ENCODE results near the gene CCNJL.

CCNJL gene

DNA sequence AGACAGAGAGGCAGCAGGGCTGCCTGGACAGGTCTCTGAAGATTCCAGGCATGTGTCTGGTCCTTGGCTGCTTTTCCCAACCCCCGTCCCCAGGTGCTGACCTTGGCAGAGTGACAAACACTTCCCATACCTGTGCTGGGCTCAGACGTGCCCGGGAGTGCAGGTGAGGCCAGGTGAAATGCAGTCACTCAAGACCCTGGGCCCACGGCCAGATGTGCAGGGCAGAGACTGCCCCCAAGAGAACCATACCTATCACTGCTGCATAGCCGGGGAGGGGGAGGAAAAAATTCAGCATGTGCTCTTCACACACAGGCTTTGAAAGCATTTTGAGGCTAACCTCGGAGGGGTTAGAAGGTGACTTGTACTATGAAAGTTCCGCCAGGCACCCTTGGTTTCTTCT is 22.6 kb downstream of the CCNJL start:
- DNase-seq = no peak

DNA sequence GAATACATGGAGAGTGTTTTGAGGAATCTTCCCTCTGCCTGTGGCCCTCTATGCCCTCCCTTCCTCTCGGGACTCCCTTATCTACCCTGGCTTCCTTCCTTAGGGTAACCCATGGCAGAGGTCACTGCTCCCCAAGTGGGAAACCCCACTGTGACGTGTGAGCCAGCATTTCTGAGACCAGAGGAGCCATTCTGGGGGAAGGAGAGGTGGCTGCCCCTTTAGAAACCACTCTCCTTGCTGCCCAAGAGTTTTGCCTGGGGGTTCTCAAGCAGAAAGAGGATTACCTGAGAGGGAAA is 23.1 kb downstream of the CCNJL start:
- no peak for DNase-seq

DNA sequence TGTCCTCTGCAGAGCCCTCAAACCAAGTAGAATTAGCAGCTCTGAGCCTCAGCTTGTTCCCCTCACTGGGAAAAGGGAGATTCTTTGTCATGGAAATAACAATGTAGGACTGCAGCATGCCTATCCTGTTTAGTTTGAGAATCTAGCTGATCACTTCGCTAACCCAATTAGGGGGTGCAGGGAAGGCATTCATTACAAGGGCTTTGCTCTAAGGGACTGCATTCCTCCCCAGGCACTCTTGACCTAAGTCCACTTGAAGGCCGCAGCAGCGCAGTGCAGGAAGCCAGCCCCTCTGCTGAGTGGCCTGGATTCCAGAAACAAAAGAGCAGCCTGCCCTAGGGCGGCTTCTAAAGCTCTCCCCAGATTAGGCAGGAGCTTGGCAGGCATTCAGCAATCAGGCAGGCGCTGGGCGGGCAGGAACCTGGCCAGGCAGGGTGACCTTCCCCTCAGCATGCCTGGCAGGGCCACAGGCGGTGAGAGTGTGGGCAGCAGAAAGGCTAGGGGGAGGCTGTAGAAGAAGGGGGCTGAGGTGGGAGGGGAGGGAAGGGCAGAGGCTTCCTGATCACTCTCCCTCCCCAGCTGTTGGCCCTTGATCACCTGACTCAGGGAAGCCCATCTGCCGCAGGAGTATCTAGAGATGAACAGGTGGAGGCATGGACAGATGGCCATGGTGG is 24.8 kb downstream of the CCNJL start:
- DNase-seq = peak; percentile 67

DNA sequence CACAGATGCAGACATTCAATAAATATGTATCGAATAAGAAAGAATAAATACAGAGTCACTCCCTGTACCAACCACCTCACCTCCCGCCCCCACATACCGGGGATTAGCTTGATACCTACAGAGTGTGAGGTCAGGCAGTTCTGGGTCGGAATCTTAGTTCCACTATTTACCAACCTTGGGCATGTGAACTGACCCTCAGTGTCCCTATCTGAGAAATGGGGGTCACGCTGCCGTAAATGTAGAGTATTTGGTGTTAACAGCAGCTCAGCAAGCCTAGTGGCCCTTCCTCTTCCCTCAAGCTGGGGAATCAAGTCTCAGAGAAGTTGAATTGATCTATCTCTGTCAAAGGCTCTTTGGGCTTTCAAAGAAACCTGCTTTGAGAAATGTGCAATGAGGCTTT is 25.4 kb downstream of the CCNJL start:
- no peak for DNase-seq

DNA sequence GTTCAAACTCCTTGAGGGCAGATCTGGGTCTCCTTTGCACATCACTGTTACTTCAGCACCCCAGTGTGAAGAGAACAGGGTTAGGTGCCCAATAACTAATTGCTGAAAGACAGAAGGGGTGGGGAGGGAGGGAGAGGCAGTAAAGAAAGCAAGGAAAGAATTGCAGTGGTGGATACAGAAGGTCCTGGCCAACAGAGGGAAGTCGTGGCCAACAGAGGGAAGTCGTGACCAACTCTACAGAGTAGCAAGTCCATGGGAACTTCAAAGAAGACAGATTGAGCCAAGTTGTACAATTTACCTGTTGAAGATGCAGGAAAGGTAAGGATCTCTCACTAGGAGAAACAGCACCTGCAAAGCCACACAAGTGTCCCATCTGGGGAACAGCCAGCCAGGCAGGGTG is 27.0 kb downstream of the CCNJL start:
- DNase-seq = no peak

DNA sequence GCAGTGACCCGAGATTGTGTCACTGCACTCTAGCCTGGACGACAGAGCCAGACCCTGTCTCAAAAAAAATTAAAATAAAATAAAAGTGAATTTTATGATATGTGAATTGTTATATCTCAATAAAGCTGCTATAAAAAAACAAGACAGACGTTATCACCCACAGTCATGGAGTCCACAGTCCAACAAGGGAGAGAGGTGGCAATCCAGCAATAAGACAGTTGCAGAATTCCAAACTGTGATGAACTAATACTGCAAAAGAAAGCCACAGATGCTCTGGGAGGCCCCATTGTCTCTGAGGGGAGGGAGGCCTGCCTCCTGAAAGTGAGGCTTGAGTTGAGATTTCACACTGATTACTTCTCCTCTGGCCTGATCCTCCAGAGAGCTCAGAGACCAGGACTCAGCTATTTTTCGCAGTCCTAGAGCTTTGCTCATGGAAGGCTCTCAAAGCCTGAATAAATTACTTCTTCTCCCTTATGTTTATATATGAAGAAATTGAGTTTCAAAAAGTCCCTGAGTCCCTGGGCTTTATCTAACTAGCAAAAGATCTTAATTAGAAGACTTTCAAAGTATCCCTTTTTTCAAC is 28.0 kb downstream of the CCNJL start:
- DNase-seq = no peak

DNA sequence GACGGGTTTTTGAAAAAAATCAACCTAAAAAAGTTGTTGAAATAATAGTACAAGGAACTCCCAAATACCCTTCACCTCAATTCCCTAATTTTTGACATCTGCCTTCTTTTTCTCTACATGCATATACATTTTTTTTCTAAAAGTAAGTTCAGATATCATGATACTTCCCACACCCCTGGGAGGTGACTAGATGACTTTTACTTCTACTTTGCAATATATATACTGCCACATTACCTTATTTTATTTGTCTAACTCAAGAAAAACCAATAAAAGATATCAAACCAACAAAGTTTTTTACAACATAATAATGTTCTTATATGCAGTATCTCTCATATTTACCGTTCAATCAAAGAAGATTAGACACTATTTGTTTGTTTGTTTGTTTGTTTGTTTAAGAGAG is 31.1 kb downstream of the CCNJL start:
- no peak for DNase-seq

DNA sequence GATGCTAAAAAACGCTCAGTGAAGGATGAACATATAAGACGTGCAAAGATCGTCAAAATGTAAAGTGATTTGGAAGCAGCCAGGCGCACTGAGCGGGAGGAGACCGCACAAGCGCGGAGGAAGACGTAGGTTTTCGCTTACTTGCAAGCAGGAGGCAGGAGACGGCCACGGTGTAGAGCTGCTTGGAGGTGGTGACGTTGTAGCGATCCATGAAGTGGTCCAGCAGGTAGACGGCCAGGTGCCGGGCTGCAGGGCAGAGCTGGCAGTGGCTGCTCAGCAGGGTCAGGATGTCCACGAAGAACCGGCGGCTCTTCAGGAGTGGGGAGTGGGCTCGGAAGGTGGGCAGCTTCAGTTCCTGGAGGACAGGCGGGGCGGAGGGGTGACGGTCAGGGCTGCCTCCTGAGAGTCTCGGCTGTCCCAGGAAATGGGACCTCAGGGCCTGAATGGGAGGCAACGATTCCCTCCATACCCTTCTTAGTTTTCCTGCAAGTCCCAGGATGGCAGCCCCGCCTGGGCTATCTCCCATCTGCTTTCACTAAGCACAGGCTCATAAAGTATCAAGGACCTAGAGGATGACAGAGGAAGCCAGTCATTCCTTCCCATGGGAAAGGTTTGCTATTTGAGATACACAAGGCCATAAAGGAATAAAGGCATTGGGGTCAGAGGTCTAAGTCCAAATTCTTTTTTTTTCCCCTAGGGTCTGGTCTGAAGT is 31.8 kb downstream of the CCNJL start:
- no peak for DNase-seq

DNA sequence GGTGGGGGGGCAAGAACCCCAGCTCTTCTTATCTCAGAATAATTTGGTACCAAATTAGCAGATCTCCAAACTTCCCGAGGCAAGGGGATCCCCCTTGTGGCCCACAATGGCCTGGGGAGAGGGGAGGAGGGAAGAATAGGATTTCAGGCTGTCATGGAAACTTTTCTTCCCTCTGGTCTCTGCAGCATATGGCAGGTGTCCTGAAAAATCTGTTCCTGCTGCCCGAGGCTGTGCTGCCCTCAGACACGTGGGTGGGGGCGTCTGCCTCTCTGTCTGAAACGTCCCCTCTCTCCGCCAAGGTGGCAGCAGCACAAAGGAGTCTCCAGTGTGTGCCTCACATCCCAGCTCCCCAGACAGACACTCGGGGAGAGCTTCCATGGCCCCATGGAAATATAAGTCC is 34.0 kb downstream of the CCNJL start:
- no peak for DNase-seq

DNA sequence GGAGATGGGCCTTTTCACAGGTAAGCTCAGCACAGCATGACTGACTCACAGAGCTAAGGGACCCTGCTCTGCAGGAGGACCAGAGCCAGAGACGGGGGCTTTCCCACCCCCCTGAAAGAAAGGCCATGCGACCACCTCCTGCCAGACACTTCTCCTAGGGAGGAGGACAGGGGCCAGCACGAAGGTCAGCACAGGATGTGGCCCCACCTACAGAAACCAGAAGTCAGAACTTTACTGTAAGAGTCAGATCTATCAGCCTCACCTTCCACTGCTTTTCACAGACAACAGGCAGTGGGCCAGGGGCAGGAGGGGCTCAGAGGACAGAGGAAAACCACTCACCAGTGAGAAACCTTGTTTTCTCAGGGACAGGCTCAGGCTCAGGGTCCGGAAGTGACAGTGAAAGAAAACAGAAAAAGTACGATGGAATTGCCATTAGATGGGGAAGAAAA is 37.9 kb downstream of the CCNJL start:
- no peak for DNase-seq

DNA sequence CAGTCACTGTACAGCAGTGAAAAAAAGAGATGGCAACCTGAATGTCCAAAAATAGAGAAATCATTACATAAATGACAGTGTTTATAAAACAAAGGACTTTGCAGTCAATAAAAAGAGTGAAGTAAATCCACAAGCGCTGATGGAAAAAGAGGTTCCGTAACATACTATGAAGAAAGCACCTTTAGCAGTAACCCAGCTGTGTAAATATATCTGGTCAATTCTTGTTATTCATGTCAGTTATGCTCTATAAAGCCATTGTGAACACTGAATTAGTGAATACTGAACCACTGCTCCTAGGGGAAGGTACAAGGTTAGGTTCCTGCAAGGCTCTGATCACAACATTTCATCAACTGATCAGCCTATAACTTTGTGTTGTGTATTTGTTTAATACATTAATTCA is 39.5 kb downstream of the CCNJL start:
- DNase-seq = peak; percentile 49

DNA sequence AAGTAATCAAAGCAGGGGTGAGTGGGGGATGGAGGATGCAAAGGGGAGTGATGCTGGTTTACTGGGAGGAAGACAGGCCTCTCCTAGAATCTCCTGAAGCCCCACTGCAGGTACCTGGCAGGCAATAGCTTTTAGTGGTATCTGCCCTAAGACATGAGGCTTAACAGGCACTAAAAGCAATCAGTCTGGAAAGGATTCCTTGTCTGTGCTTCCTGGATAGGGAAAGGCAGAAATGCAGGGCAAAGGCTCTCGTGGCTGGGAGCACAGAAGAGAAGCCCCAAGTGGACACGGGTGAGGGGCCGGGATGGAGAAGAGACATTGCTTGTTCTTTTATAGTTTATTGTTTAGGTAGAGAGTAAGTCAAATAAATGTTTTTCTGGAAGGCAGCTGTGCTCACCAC is 40.1 kb downstream of the CCNJL start:
- DNase-seq = no peak

DNA sequence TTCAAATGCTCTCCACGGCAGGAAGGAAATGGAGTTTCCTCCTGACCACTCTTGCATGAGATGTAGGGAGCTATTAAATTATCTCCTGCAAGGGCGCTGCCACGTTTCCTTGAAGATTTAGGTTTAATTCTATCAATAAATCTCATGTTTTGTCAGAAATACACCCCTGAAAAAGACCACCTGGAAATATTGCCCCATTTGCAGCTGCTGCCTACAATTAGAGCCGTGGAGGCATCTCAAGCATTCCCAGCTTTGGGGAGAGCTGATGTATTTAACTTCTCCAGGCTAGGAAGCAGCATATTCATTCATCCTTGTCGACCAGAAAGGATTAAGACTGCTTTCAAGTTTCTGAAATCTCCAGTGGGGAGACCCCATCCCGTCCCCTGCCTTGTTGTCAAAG is 40.5 kb downstream of the CCNJL start:
- DNase-seq = no peak

DNA sequence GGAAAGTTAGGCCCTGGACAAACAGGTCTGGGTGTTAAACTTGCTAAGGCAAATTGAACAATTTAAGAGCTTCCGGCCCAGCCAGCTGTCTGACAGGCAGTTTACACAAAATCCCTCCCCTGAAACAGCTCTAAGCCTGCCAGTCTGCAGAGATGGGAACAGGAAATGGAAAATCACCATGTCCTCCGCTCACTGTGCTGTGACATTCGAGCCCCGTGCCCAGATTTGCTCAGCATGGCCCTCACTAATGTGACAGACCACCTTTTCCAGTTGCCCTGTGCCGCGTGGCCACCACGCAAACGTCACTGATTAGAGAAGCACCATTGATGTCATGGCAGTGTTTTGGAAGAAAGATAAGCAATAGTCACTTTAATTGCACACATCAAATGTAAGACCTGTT is 41.0 kb downstream of the CCNJL start:
- DNase-seq = peak; percentile 28

DNA sequence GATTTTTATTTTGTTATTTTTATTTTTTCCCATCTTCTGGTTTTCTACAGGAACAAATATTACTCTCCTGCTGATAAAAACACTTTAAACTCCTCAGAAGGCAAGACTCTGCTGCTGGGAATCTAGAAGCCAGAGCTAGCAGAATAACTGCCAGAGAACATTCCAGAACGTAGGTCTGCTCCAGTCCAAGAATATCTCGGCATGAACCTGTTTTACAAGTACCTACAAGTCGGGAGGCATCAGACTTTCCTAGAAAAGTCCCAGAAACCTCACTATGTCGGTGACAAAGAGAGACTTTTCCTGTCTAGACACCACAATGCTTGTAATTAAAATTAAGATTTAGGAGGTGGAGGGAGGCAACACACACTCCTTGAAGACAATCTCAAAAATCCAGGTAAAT is 41.7 kb downstream of the CCNJL start:
- DNase-seq = no peak

DNA sequence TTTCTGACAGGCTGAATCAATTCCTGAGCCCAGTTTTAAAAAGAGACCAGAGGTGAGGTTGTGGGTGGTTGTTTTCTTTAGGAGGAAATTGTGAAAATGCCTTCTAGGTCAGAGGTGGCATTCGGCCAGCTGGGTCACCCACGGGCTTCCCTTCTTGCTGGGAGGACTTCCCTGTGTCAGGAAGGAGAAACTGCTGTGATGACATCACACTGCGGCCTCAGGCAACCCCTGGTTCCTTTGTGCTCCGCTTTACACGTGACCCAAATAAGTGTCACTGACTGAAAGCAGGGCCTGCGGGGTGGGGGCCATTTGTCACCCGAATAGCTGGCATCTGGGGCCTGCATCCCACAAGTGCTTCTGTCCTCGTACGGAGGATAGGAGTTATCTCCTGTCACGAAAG is 43.3 kb downstream of the CCNJL start:
- no peak for DNase-seq

DNA sequence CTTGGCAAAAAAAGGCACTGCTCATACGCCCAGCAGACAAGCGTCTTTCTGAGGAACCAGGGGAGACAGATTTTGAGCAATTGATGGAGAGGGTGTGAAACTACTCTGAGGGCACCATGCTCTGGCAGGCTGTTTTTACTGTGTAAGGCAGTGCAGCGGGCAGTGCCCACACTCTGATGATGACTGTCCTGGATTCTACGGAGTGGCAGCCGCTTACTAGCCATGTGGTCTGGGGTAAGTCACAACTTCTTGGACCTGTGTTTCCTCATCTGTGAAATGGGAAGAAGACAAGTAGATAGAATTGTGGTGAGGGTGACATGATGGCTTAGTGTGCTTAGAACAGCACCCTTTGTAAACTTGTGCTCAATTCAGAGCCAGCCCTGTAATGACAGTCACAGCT is 44.2 kb downstream of the CCNJL start:
- DNase-seq = no peak

DNA sequence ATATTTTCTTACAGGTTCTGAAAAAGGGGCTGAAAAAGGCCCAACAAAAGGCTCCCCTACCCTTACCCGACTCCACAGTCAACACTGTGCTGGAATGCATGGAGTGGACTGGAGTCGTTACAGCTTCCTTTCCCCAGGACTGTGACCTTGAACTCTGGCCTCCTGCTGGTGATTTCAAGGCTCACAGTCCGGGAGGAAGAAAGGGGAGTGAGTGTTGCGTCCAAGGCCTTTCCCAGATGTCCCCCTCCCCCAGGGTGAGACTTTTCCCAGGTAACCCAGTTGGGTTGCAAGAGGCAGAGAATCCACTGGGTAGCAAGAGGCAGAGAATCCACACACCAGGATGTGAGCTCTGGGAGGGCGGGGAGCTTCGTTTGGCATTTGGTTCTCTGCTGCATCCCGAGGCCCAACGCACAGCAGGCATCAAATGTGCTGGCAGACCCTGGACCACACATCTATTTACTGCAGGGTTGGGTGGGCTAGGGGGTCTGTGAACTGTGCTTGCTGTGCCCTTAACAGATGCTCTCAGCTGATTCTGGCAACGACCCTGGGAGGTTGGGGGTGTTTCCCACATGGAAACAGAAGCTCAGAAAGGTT is 45.5 kb downstream of the CCNJL start:
- no peak for DNase-seq

DNA sequence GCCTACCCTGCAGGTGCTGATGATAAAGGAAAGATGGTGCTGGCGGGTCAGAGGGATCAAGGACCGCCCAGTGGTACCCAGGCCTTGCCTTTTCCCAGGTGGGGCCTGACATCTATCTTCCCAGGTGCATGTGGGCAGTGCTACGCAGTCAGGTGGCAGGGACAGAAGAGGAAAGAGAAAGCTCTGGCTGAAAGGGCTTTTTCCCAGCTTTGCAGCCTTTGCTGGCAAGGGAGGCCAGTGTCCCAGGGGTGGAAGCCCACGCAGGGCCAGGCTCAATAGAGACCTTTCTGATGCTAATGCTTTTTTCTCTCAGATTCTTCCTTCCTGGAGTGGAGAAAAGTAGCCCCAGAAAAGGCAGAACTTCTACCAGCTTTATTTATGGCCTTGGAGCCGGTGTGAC is 46.3 kb downstream of the CCNJL start:
- no peak for DNase-seq

DNA sequence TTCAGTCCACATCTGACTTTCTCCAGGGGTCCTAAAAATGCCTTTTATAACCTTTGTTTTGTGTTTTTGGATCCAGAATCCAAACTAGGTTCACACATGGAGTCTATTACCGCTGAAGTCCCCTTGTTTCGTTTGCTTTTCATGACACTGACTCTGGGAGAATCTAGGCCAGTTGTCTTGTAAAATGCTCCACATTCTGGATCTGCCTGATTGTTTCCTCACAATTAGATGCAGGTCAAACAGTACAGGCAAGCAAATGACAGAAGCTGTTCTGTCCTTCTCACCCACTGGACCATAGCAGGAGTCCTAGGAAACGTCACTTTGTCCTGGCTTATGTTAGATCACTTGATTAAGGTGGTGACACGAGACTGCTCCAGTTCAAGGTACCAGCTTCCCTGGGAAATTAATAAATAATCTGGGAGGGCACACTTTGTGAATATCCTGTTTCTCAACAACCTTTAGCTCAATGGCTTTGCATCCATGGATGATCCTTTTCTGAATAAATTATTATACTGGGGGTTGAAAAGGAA is 49.0 kb downstream of the CCNJL start:
- no peak for DNase-seq

DNA sequence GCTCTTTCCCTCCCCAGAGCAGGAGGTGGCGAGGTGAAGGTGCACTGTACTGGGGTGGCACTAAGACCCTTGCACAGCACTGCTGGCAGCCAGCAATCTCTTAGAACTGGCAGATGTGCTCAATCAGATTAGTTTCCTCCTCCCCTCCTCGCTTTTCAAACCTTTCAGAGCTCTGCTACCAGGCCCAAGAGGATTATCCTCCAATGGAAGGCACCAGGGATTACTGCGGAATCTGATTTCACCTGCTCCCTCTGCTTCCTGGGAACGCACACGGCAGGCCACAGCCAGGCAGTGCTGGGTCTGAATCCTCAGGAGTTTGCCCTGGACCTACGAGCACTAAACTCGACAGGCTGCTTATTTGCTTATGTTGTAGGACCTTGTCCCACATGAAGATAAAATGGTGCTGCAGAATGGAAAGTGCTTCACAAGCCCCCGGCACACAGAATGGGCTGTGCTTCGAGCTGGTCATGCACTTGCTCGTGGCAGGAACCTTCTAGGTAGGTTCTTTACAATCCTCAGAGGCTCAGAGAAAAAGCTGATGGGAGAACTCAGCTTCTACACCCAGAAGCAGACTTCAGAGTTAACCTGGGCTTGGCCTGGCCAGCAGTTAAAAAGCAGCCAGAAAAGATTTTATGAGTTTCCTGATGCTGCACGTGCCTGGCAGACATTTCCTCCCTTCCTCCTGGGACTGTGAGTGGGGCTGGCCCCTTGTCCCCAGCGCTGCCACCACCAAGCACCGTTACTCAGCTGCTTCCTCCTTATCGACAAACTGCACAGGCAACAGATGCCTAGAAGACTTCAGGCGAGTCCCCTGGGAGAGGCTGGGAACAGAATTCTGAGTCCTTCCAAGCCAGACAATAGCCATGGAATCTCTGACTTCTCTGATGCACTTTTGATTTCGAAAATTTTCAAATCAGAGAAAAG is 50.0 kb downstream of the CCNJL start:
- no peak for DNase-seq

DNA sequence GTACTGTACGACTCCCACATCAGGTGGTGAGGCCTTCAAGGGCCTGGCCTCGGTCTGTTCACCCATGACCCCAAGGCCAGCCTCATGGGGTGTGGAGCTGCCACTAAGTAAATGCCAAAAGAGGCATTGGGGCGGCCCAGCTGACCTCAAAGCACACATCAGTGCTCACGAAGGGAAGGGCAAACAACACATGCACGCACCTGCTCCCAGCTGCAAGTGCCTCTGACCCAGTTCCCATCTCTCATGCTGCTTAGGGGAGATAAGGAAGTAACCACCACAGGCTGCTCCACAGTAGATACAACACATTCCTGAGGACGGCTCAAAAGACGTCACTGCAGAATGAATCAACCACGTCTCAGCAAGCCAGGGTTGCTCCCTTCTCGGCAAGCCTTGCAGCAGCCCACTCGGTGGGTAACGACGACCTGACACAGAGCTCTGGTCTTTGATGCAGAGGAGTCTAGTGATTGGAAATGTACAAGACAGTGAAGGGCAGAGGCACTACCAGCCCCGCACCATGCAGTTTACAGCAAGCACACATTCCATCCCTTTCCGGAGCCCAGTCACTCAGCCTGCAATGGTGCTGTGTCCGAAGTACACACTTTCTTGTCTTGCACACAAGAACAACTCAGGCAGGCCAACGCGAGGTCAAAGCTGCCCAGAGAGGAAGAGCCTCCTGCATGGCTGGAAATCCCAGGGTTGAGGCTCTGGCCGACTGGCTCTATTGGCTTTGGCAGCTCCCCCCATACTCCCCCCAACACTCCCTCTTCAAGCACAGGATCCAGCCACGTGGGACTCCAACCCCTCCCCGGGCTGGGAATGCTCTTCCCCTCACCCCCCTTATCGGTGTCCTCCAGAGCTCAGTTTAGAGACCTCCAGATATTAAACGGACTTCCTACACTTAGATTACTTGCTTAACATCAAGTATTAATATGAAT is 51.2 kb downstream of the CCNJL start:
- peak; percentile 76 for DNase-seq

Data from NCI-H146 (cell line).